GM18508 (cell line): ENCODE measurements around the gene RGS13.

Source experiments
- ATAC-seq: cut with Tn5 transposase; IDR thresholded peaks from one replicate; pipeline ENCODE4 v1.9.1; 2021; ENCODE audit warnings: moderate number of reproducible peaks; ENCODE audit not compliant: insufficient read depth, unreplicated experiment

The RGS13 gene, protein sequence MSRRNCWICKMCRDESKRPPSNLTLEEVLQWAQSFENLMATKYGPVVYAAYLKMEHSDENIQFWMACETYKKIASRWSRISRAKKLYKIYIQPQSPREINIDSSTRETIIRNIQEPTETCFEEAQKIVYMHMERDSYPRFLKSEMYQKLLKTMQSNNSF

DNA sequence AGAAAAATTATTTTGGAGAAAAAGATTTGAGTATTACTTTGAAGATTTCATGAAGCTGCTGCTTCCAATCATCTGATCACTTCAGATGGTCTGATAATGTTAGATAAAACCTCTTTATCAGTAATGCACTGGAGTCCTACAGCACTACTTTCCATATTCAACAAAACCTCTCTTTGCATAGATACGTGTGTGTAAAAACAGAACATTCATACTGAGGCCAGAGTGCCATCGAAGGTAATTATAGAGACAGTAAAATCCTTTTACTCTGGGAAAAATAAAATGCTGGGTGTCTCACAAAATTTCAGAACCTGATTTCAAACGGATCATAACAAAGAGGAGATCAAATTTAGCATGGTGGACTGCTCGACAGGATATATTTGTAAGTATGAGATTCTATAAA lies at the start of gene RGS13:
TSS of gene RGS13 (plus strand) at position 209 of the 400 bp plus-strand sequence. CDS start 8,188 bp downstream, outside the sequence.
- no peak for ATAC-seq

DNA sequence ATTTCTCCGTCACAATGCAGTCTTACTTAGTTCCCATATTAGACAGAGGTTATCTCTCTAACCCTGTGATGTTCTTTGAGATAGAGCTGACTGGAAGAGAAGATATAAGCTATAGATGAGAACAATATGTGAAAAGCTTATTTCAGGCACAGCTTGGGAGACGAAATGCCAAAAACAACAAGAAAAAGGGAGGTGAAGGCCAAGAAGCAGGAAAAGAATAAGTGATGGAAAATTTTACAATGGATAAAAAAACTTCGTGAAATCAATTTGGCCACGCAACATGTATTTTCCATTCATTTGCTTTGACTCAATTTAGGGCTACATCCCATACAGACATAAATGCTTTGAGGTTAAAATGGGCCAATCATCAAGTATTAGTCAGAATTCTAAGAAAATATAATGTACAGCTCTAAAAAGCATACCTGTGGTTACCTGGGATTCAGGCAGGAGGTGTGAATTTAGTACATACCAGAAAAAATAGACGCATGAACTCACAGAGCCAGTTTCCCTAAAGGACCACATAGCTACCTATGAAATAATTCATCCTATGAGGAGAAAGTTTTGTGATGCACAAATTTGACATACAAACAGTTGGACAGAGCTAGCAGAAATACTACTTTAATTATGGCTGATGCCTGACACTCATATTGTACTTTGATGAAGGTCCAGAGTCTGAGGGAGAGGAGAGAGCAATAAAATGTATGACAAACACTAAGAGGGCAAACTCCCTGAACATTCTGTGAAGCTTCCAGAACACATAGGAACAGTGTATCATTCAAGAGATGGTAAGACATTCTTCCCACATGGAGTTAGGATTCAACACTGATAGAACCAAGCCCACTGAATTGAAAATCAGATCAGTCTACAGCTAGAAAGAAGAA lies 48.3 kb upstream of the RGS13 start:
- no peak for ATAC-seq

DNA sequence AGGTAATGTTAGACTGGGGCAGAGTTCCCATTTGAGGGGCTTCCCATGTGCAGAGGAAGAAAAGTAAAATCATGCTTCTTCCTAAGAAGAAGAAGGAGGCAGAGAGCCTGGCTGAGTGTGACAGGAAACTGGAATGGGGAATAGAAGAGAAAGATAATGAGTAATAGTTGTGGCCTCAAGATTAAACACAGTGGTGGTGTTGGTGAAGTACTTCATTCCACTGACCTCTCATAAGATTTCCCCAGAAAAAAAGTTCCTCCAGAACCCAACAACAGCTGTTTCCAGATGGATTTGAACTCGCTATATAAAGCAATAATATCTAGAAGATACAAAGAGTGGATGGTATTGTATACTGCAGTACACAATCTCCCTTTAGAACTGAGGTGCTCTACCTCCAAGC lies 47.4 kb upstream of the RGS13 start:
- ATAC-seq: no peak

DNA sequence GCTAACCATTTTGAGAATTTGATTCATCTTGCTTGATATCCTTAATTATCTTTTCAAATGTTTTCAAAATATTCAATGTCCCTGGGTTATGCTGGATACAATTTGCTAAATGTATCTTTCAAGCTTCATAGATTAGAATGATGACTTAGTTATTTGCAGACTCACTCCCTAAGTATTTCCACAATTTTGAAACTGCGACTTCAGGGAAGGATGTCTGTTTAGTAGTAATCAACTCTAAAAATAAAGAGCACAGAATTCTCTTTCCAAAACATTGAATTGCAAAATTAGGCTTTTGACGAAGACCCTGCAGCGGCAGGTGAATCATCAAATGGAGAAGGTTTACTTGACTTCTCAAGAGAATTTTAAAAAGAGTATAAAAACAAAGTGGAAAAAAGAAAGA lies 46.1 kb upstream of the RGS13 start:
- ATAC-seq: no peak

DNA sequence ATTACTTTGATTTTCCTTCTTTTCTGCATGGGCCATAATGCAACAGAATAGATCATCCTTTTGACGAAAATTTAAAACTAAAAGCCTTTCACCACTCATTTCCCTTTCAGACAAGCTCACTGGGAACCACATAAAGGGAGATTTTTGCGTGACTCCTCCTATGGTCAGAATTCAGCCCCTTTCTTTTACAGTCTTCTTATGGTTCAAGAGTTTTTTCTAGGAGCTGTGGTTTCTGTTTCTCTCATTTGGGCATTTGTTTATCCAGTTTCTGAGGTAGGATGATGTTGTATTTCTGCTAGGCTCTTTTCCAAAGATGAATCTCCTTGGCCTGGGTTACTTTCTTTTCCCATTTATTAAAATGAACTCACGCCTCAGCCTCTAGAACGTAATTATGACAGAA lies 43.4 kb upstream of the RGS13 start:
- ATAC-seq: no peak

DNA sequence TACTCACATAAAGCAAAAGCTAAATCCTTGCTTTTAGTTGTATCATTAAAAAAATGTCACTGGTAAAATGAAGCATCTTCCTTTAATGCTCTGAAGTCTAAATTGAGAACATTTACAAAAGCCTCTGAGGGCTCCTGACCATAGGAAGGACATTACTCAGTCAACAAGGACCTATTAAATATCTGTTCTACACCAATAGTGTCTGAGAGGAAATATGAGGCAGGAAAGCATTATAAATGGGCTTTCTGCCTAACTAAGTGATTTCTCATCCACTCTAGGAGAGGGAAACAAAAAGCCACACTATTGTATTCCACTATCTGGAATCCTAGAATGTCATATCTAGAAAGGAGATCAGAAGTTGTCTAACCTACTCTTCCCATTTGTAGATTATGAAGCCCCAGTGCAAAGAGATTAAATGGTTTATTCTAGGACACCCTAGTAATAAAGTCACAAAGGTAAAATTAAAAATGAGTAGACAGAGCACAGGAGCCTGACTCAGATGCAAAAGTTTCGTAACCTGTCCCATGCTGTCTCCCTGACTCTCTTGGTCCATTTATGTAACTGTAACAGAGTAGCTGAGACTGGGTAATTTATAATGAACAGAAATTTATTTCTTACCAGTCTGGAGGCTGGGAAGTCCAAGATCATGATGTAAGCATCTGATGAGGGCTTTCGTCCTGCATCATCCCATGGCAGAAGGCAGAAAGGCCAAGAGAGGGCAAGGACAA lies 42.8 kb upstream of the RGS13 start:
- no peak for ATAC-seq

DNA sequence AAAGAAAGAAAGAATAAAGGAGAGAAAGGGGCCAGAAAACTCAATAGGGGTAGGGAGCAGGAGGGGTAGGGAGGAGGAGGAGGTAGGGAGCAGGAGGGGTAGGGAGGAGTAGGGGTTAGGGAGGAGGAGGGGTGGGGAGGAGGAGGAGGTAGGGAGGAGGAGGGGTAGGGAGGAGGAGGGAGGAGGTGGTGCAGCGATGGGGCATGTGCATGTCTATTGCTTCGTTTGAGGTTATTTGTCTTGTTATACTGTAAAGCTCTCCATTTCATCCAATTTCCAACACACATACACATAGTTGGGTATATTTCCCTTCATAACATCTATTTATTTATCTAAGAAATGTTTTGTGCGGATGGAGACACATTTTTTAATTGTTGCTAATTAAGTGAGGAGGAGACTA lies 40.6 kb upstream of the RGS13 start:
- no peak for ATAC-seq

DNA sequence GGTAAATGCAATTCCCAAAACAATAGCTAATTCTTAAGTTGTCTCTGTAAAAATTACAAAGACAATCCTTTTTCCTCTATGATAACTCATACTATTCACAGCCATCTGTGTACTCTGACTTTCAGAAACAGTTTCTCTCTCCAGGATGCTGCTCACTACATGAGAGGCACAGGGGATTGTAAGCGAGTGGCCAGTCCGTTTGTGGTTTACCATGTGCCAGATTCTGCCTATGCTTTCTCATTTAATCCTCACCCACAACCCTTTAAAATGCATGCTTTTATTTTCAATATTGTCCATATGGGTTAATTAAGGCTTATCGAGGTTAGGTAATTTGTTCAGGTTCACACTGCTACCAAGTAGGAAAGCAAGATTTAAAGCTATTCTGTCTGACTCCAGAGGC lies 37.4 kb upstream of the RGS13 start:
- no peak for ATAC-seq

DNA sequence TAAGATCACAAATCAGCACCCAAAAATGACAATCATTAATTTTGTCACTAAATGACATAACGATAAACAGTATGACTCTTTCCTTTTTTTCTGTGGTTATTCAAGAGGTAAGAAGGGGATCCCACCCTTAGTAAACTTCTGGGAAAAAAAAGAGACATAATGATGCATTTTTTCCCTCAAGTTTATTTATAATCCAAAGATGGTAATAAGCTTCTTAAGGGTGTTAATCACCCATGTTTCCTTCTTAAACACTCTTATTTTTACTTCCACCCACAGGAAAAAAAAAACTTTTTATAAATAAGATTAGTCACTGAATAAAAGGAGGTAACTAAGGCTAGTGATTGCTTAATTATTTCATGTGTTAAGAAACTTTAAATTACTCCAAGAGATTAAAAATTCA lies 35.7 kb upstream of the RGS13 start:
- no peak for ATAC-seq

DNA sequence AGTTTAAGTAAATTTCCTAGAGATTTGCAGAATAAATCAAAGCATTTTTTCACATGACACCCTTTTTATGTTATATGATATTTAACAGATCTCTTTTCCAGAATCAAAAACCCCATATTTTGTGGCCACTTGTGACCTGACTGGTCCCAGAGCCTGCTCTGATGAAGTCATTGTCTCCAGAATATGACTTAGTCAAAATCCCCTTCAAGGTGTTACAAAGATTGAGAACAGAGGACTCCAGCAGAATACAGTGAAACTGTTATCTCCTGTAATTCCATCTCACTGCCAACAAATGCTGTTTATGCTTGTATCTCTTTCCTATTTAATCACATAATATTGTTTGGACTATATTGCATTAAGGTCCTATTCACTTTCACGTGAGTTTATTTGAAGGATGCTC lies 34.8 kb upstream of the RGS13 start:
- peak; percentile 39 for ATAC-seq

DNA sequence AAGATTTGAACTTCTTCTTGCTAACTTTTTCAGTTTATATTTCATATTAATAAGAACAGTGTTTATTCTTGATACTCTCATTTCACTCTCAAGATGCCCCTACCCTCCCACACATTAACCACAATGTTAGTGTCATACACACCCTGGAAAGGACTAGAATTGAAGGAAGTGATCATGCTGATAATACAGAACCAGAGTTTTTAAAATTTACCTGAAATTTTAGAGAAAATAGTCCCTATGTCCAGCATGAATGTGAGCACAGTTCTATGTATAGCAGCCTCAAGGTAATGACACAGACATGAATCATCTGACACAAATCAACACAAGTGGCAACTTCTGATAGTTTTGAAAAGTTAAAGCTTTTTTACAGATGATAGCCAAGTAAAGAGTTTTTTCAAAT lies 34.4 kb upstream of the RGS13 start:
- peak; percentile 25 for ATAC-seq

DNA sequence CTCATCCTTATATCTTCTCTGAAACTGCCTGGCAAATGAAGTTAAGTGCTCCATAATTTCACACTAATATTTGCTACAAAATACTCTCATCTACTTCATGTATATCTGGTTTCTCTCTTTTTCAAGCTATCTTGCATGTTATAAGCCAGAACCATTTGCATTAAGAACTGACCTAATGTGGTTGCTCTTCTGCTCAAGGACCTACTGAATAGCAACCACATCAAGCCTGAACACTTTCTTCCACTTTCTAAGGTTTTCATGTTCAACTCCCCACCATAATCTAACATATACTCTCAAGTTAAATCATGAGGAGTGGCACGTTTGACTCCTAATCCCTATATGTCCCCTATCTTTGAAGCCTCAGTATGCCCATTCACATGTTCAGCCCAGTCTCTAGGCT lies 33.2 kb upstream of the RGS13 start:
- ATAC-seq: no peak

DNA sequence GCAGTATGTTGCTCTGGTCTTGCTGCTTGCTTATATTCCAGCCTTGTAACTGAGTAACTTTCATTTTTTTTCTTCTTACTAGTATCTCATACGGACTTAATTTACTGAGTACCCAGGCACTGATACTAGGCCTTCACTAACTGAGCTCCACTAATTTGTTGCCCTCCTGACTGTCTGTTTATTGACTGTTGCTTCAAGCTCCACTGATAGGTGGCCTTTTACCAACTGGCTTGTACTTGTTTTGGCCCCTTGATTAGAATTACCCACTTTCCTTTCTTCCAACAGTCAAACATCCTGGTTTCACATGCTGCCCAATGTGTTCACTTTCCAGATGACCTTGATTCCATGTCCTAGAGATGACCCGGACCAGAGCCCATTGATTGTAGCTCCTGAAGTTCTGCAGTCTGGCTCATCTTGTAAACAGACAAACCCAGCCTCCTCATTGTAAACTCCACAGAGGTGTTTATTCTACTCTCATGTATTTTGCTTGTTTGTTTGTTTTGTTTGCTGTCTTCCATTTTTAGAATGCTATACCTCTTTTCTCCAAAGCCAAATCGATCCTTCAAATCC lies 32.6 kb upstream of the RGS13 start:
- ATAC-seq: no peak

DNA sequence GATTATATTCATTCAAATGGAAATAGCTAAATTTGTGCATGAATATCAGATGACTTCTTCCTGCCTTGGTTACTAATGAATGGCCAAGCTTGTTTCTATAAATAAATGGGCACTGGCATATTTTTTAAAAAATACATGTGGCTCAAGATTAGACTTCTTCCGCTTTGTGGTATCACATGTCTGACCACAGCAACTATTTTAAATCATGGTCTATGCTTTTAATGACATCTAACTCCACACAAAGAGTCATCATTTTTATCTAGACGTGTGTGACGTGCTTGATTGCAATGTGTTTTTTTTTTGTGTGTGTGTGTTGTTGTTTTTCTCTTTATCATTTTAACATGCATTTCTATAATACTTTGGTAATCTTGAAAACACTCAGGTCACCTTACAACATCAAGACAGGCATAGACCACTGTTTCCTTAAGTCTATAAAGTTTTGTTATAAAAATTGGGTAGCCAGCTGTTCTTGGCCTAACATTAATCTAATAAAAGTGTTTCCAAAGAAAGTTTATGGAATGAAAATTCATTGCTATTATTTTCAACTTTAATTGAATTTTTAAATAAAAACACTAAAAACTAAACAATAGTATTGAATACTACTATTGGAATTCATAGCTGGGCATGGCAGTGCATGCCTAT lies 30.8 kb upstream of the RGS13 start:
- ATAC-seq: peak; percentile 22

DNA sequence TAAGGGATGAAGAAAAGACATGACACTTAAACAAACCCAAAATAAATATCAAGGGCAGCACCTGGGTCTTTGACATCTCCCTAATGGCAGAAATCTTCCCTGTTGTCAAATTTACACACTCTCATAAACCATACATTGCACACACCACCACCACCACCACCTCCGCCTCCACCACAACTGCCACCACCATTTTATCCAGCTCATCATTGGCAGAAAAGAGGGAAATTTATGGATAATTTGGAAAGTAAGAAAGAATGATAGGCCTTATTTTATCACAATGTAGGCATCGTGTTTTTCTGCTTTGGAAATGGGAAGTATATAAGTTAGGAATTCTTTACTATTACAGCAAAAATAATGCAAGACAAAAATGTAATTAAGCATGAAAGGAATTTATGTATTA lies 27.3 kb upstream of the RGS13 start:
- no peak for ATAC-seq

DNA sequence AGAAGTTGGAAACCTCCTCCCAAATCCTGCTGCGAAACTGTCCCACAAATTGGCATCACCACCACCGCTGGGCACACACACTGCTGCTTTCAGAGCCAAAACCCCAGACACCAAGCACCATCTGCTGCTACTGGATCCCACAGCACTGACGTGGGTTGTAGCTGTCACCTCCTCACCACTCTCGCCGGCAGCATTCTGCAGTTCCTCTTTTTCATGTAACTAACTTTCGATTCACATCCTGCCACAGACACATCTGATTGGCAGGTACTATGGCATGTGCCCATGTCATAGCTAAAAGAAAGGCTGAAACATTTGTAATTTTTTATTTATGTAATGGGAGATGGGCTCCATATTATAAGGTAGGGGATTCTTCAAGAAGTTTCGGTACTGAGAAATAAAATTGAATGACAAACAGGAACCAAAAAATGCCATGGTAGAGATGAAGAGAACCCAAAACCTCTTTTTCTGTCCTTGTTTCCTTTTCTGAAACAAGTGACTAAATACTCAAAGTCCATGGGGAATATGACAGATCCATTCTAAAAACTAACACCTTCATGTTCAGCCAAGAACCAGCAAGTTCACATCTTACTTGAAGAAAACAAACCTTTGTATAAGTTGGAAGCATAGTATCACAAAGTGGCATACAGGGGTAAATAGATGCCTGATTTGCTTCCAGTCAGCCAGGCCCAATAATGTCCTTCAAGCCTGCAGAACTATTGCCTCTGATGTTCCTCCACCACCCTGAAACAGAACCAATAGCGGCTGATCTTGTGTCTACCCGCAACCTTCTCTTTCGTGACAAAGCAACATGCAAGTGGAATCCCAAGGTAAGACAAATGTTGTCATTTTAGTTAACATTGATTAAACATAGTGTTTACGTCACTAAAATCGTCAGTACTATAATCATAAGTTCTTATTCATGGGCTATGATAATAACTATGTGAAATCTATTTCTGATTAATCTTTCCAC lies 26.6 kb upstream of the RGS13 start:
- peak; percentile 92 for ATAC-seq

DNA sequence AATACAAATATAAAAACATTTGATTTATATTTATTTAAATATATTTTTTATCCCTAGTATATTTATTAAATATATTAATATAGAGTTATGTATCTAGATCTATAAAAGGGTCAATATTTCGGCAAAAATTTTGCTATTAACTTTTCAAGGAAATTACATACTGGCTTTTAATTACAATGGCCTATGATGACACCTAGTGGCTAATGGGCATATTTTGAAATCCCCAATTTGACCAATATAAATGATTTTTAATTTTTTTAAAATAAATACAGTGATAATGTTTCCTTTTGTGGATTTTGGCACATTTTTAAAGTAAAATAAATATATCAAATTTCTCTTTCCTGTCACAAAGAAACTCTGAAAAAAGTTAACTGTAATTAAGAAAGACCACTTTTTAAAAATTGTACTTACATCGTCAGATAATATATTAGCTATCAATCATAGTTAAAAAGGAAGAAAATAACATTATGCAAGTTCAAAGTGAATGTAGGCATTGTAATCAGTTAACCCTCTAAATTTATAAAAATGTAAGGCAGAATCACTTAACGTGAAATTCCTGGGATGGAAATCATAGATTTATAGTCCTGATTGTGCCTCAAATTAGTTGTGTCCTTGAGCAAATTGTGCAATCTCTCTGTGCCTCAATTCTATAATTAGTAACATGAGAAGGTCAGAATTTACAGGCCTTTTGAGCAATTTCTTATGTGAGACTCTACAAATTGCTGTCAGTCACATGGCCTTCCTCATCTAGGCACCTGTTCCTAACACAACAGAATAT lies 25.6 kb upstream of the RGS13 start:
- ATAC-seq: no peak

DNA sequence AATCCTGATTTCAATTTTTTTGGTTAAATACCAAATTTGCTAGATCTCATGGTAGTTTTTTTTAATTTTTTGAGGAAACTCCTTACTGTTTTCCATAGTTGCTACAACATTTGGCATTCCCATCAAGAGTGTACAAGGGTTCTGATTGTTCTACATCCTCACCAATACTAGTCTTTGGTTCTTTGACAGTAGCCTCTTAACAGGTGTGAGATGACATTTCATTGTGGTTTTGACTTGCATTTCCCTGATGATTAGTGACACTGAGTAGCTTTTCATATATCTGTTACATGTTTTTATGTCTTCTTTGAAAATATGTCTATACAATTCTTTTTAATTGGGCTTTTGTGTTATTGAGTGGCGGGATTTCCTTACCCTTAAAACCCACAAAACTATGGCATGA lies 20.9 kb upstream of the RGS13 start:
- peak; percentile 46 for ATAC-seq
